ENCODE results near the gene EXD3.
"Not testable (repeated sequence)": the region's sequence is repeated elsewhere in the genome, so short reads cannot be mapped to it uniquely, and the experiment has no call there.

Gene EXD3

DNA sequence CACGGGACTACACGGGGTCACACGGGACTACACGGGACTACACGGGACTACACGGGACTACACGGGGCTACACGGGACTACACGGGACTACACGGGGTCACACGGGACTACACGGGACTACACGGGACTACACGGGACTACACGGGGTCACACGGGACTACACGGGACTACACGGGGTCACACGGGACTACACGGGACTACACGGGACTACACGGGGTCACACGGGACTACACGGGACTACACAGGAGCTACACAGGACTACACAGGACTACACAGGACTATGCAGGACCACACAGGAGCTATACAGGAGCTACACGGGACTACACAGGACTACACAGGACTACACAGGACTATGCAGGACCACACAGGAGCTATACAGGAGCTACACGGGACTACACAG is 93.4 kb downstream of the EXD3 start:
- H3K27me3 Mint-ChIP-seq, H3K4me3 Mint-ChIP-seq, H3K4me1 Mint-ChIP-seq, H3K27ac Mint-ChIP-seq, H3K36me3 Mint-ChIP-seq, H3K9me3 Mint-ChIP-seq: not testable (repeated sequence)

DNA sequence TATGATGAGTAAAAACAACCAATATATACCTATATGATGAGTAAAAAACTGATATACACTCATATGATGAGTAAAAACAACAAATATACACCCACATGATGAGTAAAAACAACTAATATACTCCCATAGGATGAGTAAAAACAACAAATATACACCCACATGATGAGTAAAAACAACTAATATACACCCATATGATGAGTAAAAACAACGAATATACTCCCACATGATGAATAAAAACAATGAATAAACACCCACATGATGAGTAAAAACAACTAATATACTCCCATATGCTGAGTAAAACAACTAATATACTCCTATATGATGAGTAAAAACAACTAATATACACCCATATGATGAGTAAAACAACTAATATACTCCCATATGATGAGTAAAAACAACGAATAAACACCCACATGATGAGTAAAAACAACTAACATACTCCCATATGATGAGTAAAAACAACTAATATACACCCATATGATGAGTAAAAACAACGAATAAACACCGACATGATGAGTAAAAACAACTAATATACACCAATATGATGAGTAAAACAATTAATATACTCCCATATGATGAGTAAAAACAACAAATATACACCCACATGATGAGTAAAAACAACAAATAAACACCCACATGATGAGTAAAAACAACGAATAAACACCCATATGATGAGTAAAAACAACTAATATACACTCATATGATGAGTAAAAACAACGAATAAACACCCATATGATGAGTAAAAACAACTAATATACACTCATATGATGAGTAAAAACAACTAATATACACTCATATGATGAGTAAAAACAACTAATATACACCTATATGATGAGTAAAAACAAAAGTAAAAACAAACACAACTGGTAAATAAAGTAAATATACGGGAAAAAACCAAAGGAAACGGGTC is 95.1 kb downstream of the EXD3 start:
- not testable (repeated sequence) for H3K36me3 Mint-ChIP-seq, H3K9me3 Mint-ChIP-seq, H3K27me3 Mint-ChIP-seq, H3K4me1 Mint-ChIP-seq, H3K4me3 Mint-ChIP-seq
- H3K27ac Mint-ChIP-seq, result peak overlapping the region; percentile 72

DNA sequence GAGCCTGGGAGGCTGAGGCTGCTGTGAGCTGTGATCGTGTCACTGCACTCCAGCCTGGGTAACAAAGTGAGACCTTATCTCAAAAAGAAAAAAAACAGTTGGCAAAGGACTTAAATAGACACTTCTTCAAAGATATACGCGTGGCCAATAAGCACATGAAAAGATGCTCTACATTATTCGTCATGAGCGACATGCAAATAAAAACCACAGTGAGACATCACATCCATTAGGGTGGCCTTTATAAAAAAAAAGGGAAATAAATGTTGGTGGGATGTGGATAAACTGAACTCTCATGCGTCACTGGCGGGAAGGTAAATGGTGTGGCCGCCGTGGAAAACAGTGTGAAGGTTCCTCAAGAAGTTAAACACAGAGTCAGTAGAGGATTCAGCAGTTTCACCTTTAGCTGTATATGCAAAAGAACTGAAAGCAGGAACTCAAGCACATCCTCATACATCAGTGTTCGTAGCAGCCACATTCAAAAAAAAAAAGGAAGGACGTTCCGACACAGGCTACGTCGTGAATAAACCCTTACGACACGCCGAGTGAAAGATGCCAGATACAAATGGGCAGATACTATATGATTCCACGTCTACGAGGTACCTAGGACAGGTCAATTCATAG is 96.4 kb downstream of the EXD3 start:
- peak overlapping the region; percentile 84 for H3K4me3 Mint-ChIP-seq
- H3K27ac Mint-ChIP-seq, result peak overlapping the region; percentile 85
- peaks cover 2% of the 10 kb centered on the region for H3K36me3 Mint-ChIP-seq
- peaks cover 2% of the 10 kb centered on the region for H3K27me3 Mint-ChIP-seq
- H3K9me3 Mint-ChIP-seq, result peaks cover 5% of the 10 kb centered on the region
- H3K4me1 Mint-ChIP-seq, result peaks cover 8% of the 10 kb centered on the region

DNA sequence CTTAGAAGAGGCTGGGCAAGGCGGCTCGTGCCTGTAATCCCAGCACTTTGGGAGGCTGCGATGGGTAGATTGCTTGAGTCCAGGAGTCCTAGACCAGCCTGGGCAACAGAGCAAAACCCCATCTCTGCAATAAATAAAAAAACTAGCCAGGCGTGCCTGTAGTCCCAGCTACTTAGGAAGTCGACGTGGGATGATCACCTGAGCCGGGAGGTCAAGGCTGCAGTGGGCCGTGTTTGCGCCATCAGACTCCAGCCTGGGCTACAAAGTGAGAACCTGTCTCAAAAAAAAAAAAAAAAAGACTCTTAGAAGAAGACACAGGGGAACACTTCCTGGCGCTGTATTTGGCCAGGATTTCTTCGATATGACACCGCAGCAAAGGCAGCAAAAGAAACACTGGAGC is 97.2 kb downstream of the EXD3 start:
- no peak overlapping the region for H3K4me3 Mint-ChIP-seq
- H3K27me3 Mint-ChIP-seq, result peaks cover 2% of the 10 kb centered on the region
- H3K36me3 Mint-ChIP-seq, result peaks cover 2% of the 10 kb centered on the region
- H3K27ac Mint-ChIP-seq, result no peak overlapping the region
- peaks cover 5% of the 10 kb centered on the region for H3K9me3 Mint-ChIP-seq
- peaks cover 8% of the 10 kb centered on the region for H3K4me1 Mint-ChIP-seq

DNA sequence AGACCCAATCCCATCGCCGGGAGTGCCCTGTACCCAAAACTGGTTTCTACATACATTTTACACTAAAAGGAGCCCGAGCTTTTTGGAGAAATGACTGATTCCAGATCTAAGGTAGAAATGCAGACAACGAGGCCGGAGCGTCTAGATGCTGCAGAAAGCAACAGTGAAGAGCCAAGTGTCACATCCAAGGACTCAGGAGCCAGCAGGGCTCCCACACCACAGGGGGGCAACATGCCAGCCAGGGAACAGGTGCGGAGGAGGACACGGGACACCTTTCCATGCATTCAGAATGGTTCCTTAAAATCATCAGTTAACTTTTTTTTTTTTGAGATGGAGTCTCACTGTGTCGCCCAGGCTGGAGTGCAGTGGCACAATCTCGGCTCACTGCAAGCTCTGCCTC is 97.8 kb downstream of the EXD3 start:
- H3K27ac Mint-ChIP-seq, result no peak overlapping the region
- H3K9me3 Mint-ChIP-seq, result peaks cover 5% of the 10 kb centered on the region
- H3K4me3 Mint-ChIP-seq, result no peak overlapping the region
- peaks cover 2% of the 10 kb centered on the region for H3K27me3 Mint-ChIP-seq
- peaks cover 11% of the 10 kb centered on the region for H3K4me1 Mint-ChIP-seq
- peaks cover 2% of the 10 kb centered on the region for H3K36me3 Mint-ChIP-seq

DNA sequence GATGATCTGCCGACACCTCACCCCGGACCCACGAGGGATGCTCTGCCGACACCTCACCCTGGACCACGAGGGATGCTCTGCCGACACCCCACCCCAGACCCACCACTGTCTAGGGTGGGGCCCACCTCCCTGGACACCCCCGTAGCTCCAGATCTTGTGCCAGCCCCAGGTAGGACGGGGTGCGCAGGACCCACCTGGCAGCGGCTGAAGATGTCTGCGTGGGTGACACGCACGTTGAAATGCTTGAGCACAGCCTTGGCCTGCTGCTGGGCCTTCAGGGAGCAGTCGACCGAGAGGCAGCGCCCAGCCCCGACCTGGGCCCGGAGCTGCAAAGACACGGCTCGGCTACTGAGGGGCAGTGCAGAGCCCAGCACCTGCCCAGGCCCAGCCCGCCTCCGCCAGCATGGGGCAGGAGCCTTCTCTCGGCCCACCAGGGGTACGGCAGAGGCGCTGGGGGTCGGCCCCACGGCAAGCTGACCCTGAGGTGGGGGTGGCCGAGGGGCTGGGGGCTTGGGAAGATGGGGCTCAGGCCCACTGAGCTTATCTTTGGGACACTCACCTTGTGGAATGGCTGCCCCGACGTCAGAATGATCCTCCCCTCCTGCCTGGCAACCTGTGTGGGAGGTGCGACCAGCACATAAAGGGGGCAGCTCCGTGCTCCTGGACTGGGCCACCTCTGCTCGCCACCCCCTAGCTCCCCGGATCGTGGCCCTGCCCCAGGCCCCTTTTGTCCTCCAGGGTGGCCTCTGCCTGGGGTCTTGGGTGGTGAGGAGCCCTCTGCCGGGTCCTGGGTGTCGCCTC is 99.2 kb downstream of the EXD3 start:
- no peak overlapping the region for H3K27ac Mint-ChIP-seq
- H3K27me3 Mint-ChIP-seq, result peaks cover 2% of the 10 kb centered on the region
- H3K4me3 Mint-ChIP-seq, result no peak overlapping the region
- peaks cover 2% of the 10 kb centered on the region for H3K36me3 Mint-ChIP-seq
- H3K4me1 Mint-ChIP-seq, result peaks cover 11% of the 10 kb centered on the region
- H3K9me3 Mint-ChIP-seq, result peaks cover 5% of the 10 kb centered on the region

DNA sequence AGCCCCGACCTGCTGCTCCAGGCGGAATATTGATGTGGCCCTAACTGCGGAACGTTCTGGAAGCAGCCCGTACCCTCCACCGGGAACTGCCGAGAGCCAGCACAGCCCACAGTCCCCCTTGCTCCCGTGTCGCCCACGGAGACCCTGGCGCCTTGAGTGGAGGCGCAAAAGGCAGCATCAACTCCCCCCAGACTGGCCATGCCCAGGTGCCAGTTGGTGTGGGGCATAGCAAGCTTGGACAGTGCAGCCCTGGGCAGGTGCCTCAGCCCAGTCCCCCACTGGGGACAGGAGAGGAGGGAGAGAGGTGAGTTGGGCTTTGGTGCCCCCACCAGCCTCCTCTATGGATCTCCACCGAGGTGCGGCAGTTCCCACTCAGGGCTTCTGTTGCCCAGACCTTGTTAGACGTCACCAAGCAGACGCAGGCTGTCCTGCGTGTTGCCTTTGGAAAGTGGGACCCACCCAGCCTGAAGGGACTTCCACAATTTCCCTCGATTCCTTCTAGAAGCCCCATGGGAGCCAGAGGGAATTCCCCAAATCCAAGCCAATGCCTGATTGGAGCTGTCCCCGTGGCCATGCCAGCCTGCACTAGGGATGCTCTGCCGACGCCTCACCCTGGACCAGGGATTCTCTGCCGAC is 101.1 kb downstream of the EXD3 start:
- Mint-ChIP-seq H3K27me3 (peaks cover 2% of the 10 kb centered on the region), H3K27ac (no peak overlapping the region)

DNA sequence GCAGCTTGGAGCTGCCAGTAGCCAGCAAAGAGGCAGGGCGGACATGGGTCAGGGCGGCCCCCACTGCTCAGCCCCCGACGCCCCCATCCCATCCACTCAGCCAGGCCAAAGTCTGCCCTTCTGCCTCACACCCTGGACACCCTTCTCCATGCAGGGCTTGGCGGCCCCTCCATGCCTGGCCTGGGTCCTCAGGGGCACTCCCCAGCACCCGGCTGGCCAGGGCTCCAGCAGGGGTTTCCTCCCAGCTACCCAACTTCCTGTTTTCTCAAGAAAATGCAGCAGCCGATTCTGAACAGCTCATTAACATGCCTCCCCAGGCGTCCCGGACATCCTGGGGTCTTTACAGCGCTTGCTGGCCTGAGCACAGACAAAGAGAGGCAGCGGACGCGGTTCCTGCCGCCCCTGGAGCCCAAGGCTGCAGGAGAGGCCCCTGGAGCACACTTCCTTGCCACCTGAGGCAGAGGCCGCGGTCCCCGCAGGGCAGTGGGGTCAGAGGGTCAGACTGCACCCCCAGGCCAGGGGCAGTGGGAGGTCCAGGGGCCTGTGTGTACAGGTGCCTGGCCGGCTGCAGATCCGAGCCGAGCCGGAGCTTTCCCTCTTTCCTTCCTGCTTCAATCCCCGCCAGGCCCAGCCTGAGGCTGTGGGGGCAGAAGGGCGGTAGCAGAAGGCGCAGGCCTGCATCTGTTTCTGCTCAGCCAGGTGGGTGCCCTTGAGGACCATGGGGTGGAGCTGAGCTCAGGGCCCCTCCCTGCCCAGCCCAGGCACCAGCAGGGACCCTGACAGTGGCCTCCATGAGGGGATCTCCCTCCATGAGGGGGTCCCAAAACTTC is 102.2 kb downstream of the EXD3 start:
- Mint-ChIP-seq H3K36me3 (no peaks in the 10 kb centered on the region), H3K9me3 (no peaks in the 10 kb centered on the region), H3K4me1 (peaks cover 3% of the 10 kb centered on the region), H3K4me3 (no peak overlapping the region), H3K27ac (no peak overlapping the region), H3K27me3 (no peaks in the 10 kb centered on the region)

More for the DNA sequence above, 101.1 kb downstream of the EXD3 start:
- Mint-ChIP-seq H3K9me3 (peaks cover 4% of the 10 kb centered on the region), H3K4me1 (peaks cover 9% of the 10 kb centered on the region), H3K4me3 (no peak overlapping the region), H3K36me3 (peaks cover 2% of the 10 kb centered on the region)

DNA sequence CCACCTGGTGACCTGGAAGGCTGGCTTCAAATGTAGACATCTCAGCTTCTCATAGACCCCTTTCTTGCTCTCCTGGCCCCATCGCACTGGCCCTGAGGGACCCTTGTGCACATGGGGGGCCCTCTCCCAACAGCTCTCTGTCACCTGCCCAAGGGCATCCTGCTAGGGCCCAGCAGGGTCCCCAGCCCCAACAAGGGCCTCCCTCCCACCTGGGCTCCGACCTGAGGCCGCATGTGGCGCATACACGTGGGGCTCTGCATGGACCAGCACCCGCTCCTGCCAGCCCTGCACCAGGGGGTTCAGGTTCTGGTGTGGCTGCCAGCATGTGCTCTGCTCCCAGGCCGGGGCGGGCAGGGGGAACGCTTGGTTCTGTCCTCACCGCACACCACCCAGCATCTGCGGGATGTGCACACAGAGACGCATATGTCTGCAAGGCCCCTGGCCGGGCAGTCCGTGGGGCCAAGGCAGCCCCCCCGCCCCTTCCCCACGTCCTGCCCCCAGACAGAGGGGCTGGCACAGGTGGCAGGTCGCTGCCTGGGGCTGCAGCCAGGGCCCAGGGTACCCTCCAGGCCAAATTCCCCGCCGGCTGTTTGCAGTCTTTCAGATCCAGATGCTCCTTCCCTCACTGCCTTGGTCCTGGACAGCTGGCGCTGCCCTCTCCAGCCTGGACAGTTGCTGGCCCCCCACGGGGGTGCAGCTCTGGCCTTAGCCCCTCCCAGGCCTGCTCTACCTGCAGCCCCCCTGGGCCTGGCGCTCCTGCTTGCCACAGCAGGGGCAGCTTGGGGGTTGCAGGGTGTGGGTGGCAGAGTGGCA is 103.0 kb downstream of the EXD3 start:
- no peaks in the 10 kb centered on the region for H3K9me3 Mint-ChIP-seq
- no peak overlapping the region for H3K4me3 Mint-ChIP-seq
- H3K4me1 Mint-ChIP-seq, result peaks cover 3% of the 10 kb centered on the region
- H3K36me3 Mint-ChIP-seq, result no peaks in the 10 kb centered on the region
- H3K27me3 Mint-ChIP-seq, result no peaks in the 10 kb centered on the region
- H3K27ac Mint-ChIP-seq, result no peak overlapping the region

DNA sequence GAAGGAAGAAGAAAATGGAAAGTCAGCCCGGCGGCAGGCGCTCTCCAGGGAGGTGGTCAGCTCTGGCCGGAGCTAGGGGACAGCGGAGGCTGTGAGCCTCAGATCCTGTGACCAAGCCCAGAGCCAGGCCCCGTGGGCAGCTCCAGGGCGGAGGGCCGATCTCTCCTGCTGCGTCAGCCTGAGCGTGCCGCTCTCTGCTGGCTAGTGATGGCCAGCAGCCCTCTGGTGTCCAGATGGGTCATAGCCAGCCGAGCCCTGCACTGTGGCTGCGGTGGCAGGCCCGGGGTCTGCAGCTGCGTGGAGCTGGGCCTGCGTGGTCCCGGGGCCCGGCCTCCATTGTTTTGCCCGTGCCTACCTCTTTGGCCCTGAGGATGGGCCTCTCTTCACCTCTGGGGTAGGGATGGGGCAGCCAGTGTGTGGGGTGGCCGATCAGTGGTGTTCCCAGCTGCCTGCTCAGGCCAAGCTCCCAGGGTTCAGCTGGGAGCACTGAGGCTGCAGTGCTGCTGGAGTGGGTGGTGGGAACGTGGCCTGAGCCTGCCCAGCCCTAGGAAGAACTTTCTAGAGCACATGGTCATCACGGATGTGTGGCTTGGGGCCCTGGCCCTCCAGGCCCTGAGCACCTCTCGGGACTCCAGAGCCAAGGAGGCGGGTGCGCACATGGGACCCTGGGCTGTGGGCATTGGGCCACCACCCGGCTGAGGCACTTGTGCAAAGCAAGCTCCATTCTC is 103.8 kb downstream of the EXD3 start:
- H3K36me3 Mint-ChIP-seq, result no peaks in the 10 kb centered on the region
- no peak overlapping the region for H3K4me3 Mint-ChIP-seq
- H3K27me3 Mint-ChIP-seq, result no peaks in the 10 kb centered on the region
- H3K27ac Mint-ChIP-seq, result no peak overlapping the region
- H3K4me1 Mint-ChIP-seq, result peaks cover 3% of the 10 kb centered on the region
- H3K9me3 Mint-ChIP-seq, result no peaks in the 10 kb centered on the region

DNA sequence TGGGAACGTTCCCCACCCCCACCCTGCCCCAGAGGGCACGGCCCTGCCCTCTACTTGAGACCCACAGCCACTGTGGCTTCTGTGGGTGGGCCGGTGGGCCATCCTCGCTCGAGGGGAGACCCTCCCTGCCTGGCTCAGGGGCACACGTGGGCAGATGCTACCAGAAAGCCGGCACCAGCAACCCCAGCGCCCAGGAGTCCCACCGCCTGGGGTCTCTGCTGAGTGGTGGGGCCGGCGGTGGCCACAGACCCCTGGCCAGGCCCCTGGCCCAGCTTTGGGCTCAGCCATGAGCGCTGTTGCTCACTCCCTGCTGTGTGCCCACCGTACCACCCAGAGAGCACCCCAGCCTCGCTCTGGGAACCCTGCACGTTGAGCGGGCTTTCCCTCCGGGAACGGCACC is 104.4 kb downstream of the EXD3 start:
- Mint-ChIP-seq H3K4me1 (peaks cover 3% of the 10 kb centered on the region), H3K27me3 (no peaks in the 10 kb centered on the region), H3K36me3 (no peaks in the 10 kb centered on the region), H3K27ac (no peak overlapping the region), H3K9me3 (no peaks in the 10 kb centered on the region), H3K4me3 (no peak overlapping the region)

DNA sequence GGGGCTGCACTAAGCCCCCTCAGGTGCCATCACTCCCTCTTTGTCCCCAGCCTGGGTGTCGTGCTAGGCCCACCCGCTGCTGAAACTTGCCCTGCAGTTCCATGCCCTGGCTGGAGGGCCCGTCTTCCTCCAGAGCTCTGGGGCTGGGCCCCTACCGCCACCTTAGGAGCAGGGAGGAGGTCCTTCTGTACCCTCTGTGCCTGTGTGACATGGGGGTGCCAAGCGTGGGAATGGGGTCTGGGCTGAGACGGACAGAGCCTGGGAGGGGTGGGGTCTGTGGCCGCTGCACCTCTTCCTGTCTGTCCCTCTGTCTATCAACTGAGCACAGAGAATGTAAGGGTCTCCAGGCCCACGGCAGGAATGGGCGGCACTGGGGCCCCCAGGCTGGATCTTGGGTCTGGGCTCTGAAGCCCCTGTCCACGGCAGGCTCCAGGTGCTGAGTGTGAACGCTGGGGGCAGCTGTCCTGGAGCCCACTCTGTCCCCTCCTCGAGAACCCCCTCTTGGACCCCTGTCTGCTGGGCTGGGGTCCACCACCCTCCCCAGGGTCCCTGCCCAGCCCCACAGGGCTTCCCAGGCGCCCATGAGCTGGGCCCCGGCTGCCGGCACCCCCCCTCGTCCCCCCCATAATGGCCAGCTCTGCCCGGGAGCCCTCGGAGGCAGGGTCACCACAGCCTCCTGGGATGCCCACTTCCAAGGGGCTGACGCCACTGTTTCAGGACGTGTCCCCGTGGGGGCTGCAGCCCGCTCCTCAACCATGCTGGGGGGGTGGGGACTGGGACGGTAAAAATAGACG is 105.0 kb downstream of the EXD3 start:
- no peaks in the 10 kb centered on the region for H3K9me3 Mint-ChIP-seq
- no peak overlapping the region for H3K27ac Mint-ChIP-seq
- no peaks in the 10 kb centered on the region for H3K27me3 Mint-ChIP-seq
- H3K4me1 Mint-ChIP-seq, result peaks cover 3% of the 10 kb centered on the region
- H3K4me3 Mint-ChIP-seq, result no peak overlapping the region
- H3K36me3 Mint-ChIP-seq, result no peaks in the 10 kb centered on the region

Data from activated naive CD4-positive, alpha-beta T cell treated with anti-CD3 and anti-CD28 coated beads, Interleukin-2, amount 50 U/mL, for 24 hours (primary cell).